ENCODE results near the gene EBNA1BP2. TPM values are rescaled to one million over a fixed set of nuclear protein-coding genes. Genes with fewer than 3 reads are reported as not detected.
"Not testable (repeated sequence)": the region's sequence is repeated elsewhere in the genome, so short reads cannot be mapped to it uniquely, and the experiment has no call there.

Gene EBNA1BP2
- total and polyA plus RNA-seq, 2 of the 13 experiments (the other 11 are each of a cell fraction or from before 2014, with no cell fraction given): 27.1 to 102 TPM

GRCh38 chr1:43119928-43120586 is 52.0 kb downstream of the EBNA1BP2 start (continued):
- peak; percentile 59; the same call in 1 of the 2 replicates for TF ChIP-seq ARID5B (CRISPR knock-in tag; IDR thresholded peaks at IDR 0.05)
- peak; percentile 19; the same call in 1 of the 2 replicates for TF ChIP-seq ZNF441 (CRISPR knock-in tag; IDR thresholded peaks at IDR 0.05; ENCODE audit: borderline replicate concordance)
- peak; percentile 38 for TF ChIP-seq YY1 (IDR thresholded peaks at IDR 0.05; ENCODE audit: insufficient read depth, insufficient replicate concordance, low read depth, low read length)
- peak; percentile 33 for TF ChIP-seq HNRNPLL (IDR thresholded peaks at IDR 0.05; ENCODE audit: low read depth, low read length, poor library complexity, severe bottlenecking)
- TF ChIP-seq SOX6 (IDR thresholded peaks at IDR 0.05): not testable (repeated sequence)
- TF ChIP-seq SOX6 (CRISPR knock-in tag; IDR thresholded peaks at IDR 0.05): peak; percentile 59
- TF ChIP-seq ZNF451 (CRISPR knock-in tag; IDR thresholded peaks at IDR 0.05): 0 out of 2 replicates have a peak, but pooled peaks have one; percentile 40
- peak; percentile 29; the same call in 1 of the 2 replicates for TF ChIP-seq GATAD2A (CRISPR knock-in tag; IDR thresholded peaks at IDR 0.05)
- TF ChIP-seq IKZF5 (CRISPR knock-in tag; IDR thresholded peaks at IDR 0.05): 0 out of 2 replicates have a peak, but pooled peaks have one; percentile 45
- peak; percentile 46; the same call in 1 of the 2 replicates for TF ChIP-seq GABPB1 (CRISPR knock-in tag; IDR thresholded peaks at IDR 0.05)
- peak; percentile 19; the same call in 1 of the 2 replicates for TF ChIP-seq ZNF788 (CRISPR knock-in tag; IDR thresholded peaks at IDR 0.05; ENCODE audit: borderline replicate concordance)
- TF ChIP-seq KDM2A (CRISPR knock-in tag; IDR thresholded peaks at IDR 0.05; ENCODE audit: borderline replicate concordance, low read depth): peak; percentile 51; the same call in 1 of the 2 replicates
- 0 out of 2 replicates have a peak, but pooled peaks have one; percentile 40 for TF ChIP-seq ZNF563 (CRISPR knock-in tag; IDR thresholded peaks at IDR 0.05)
- 0 out of 2 replicates have a peak, but pooled peaks have one; percentile 21 for TF ChIP-seq CBX5 (CRISPR knock-in tag; IDR thresholded peaks at IDR 0.05; ENCODE audit: borderline replicate concordance)
- TF ChIP-seq BRD4 (CRISPR knock-in tag; IDR thresholded peaks at IDR 0.05): peak; percentile 54; the same call in 1 of the 2 replicates
- peak; percentile 94 for TF ChIP-seq ZNF281 (CRISPR knock-in tag; IDR thresholded peaks at IDR 0.05; ENCODE audit: borderline replicate concordance)
- TF ChIP-seq NFRKB (IDR thresholded peaks at IDR 0.05): peak; percentile 16; the same call in 1 of the 2 replicates
- peak; percentile 84 for TF ChIP-seq ZBTB14 (CRISPR knock-in tag; IDR thresholded peaks at IDR 0.05)
- TF ChIP-seq SALL1 (CRISPR knock-in tag; IDR thresholded peaks at IDR 0.05): peak; percentile 56; the same call in 1 of the 2 replicates
- TF ChIP-seq ZMYM4 (CRISPR knock-in tag; IDR thresholded peaks at IDR 0.05): 0 out of 2 replicates have a peak, but pooled peaks have one; percentile 29
